ENCODE results near the gene GPRASP1. TPM values are rescaled to one million over a fixed set of nuclear protein-coding genes. Genes with fewer than 3 reads are reported as not detected.
A peak's percentile ranks its signal among the peaks of the same experiment; 100 is the strongest.
"Not testable (repeated sequence)": the region's sequence is repeated elsewhere in the genome, so short reads cannot be mapped to it uniquely, and the experiment has no call there.

The GPRASP1 gene
- total and polyA plus RNA-seq, 4 donors: 0.74 to 18.1 (median 2.8) TPM

DNA sequence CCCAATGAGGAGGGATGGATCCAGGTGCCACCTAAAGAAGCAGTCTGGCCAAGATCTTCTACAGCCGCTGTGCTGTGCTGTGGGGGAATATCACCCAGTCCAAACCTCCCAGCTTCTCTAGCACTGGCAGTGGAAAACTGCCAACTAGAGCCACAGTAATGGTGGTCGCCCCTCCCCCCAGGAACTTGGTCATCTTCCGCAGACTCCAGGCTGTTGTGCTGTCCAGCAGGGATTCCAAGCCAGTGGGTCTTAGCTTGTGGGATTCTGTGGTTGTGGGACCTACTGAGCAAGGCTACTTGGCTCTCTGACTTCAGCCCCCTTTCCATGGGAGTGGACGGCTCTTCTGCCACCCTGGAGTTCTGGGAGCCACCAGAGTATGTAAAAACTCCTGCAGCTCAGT, 18.2 kb downstream of the GPRASP1 start:
- Histone ChIP-seq H3K4me3 (no peak overlapping the region), H3K36me3 (ENCODE audit: control insufficient read depth in 4 of 4, insufficient read depth in 4 of 4, low read length in 4 of 4) (peaks cover 0 to 5% (median 0%) of the 10 kb centered on the region in 4 donors), H3K27ac (ENCODE audit: low read depth in 1 of 2, low read length in 1 of 2) (no peak overlapping the region), H3K27me3 (ENCODE audit: control insufficient read depth in 3 of 3, insufficient read depth in 3 of 3, low read length in 2 of 3) (no peaks in the 10 kb centered on the region), H3K9me3 (ENCODE audit: control insufficient read depth in 4 of 4, insufficient read depth in 3 of 4, low read length in 3 of 4) (no peaks in the 10 kb centered on the region), H3K9ac (ENCODE audit: insufficient read depth in 1 of 2, low read length in 2 of 2) (no peak overlapping the region), H3K4me1 (ENCODE audit: control insufficient read depth in 5 of 5, insufficient read depth in 5 of 5, low read length in 5 of 5) (no peaks in the 10 kb centered on the region)
- DNase-seq: no peak
- ATAC-seq (ENCODE audit: insufficient read depth, low FRiP score): no peak
- TF ChIP-seq, protein P1, sequence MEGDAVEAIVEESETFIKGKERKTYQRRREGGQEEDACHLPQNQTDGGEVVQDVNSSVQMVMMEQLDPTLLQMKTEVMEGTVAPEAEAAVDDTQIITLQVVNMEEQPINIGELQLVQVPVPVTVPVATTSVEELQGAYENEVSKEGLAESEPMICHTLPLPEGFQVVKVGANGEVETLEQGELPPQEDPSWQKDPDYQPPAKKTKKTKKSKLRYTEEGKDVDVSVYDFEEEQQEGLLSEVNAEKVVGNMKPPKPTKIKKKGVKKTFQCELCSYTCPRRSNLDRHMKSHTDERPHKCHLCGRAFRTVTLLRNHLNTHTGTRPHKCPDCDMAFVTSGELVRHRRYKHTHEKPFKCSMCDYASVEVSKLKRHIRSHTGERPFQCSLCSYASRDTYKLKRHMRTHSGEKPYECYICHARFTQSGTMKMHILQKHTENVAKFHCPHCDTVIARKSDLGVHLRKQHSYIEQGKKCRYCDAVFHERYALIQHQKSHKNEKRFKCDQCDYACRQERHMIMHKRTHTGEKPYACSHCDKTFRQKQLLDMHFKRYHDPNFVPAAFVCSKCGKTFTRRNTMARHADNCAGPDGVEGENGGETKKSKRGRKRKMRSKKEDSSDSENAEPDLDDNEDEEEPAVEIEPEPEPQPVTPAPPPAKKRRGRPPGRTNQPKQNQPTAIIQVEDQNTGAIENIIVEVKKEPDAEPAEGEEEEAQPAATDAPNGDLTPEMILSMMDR (IDR thresholded peaks at IDR 0.05; ENCODE audit: control extremely low read depth, extremely low read depth): no peak
- 73 to 100% methylated on average over 2 to 4 of the region's 4 CpGs for WGBS, 2 donors

DNA sequence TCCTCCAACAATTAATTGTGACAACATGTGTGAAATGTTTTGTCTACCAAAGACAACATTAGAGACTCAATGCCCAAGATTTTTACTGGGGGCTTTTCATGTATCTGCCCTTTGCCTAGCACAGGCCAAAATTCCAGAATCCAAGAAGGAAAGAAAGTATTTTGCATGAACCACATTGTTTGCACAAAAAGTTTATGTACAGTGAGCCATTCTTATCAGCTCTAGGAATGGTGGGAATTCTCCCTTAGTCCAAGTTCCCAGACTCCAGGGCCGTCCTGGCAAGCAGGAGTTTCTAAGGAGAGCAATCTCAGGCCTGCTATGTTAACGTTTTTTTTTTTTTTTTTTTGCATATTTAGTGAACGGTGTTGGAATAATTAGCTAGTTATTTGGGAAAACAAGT, 21.6 kb downstream of the GPRASP1 start:
- no peaks in the 10 kb centered on the region for H3K4me1 ChIP-seq (ENCODE audit: control insufficient read depth in 5 of 5, insufficient read depth in 5 of 5, low read length in 5 of 5)
- H3K27ac ChIP-seq (ENCODE audit: low read depth in 1 of 2, low read length in 1 of 2): no peak overlapping the region
- no peaks in the 10 kb centered on the region for H3K9me3 ChIP-seq (ENCODE audit: control insufficient read depth in 4 of 4, insufficient read depth in 3 of 4, low read length in 3 of 4)
- no peak overlapping the region for H3K4me3 ChIP-seq
- ATAC-seq (ENCODE audit: insufficient read depth, low FRiP score) (no peak), DNase-seq (peak in 2 of 3 donors; percentile 24 to 29)
- H3K9ac ChIP-seq (ENCODE audit: insufficient read depth in 1 of 2, low read length in 2 of 2): no peak overlapping the region
- 37 to 62% methylated on average over 3 of the region's 3 CpGs for WGBS, 2 donors
- TF ChIP-seq, protein P1 (IDR thresholded peaks at IDR 0.05; ENCODE audit: control extremely low read depth, extremely low read depth): no peak
- H3K27me3 ChIP-seq (ENCODE audit: control insufficient read depth in 3 of 3, insufficient read depth in 3 of 3, low read length in 2 of 3): no peaks in the 10 kb centered on the region
- H3K36me3 ChIP-seq (ENCODE audit: control insufficient read depth in 4 of 4, insufficient read depth in 4 of 4, low read length in 4 of 4): peaks cover 0 to 5% (median 0%) of the 10 kb centered on the region in 4 donors

DNA sequence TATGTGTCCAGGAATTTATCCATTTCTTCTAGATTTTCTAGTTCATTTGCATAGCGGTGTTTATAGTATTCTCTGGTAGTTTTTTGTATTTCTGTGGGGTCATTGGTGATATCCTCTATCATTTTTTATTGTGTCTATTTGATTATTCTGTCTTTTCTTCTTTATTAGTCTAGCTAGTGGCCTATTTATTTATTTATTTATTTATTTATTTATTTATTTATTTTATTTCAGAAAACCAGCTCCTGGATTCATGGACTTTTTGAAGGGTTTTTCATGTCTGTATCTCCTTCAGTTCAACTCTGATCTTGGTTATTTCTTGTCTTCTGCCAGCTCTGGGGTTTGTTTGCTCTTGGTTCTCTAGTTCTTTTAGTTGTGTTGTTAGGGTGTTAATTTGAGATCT, 26.2 kb downstream of the GPRASP1 start:
- not testable (repeated sequence) for H3K9me3 ChIP-seq (ENCODE audit: control insufficient read depth in 4 of 4, insufficient read depth in 3 of 4, low read length in 3 of 4); H3K4me3 ChIP-seq; H3K9ac ChIP-seq (ENCODE audit: insufficient read depth in 1 of 2, low read length in 2 of 2); DNase-seq; H3K27ac ChIP-seq (ENCODE audit: low read depth in 1 of 2, low read length in 1 of 2); ATAC-seq (ENCODE audit: insufficient read depth, low FRiP score); H3K27me3 ChIP-seq (ENCODE audit: control insufficient read depth in 3 of 3, insufficient read depth in 3 of 3, low read length in 2 of 3); H3K4me1 ChIP-seq (ENCODE audit: control insufficient read depth in 5 of 5, insufficient read depth in 5 of 5, low read length in 5 of 5); H3K36me3 ChIP-seq (ENCODE audit: control insufficient read depth in 4 of 4, insufficient read depth in 4 of 4, low read length in 4 of 4)
- 79 to 100% methylated on average over 1 of the region's 1 CpG for WGBS, 2 donors

DNA sequence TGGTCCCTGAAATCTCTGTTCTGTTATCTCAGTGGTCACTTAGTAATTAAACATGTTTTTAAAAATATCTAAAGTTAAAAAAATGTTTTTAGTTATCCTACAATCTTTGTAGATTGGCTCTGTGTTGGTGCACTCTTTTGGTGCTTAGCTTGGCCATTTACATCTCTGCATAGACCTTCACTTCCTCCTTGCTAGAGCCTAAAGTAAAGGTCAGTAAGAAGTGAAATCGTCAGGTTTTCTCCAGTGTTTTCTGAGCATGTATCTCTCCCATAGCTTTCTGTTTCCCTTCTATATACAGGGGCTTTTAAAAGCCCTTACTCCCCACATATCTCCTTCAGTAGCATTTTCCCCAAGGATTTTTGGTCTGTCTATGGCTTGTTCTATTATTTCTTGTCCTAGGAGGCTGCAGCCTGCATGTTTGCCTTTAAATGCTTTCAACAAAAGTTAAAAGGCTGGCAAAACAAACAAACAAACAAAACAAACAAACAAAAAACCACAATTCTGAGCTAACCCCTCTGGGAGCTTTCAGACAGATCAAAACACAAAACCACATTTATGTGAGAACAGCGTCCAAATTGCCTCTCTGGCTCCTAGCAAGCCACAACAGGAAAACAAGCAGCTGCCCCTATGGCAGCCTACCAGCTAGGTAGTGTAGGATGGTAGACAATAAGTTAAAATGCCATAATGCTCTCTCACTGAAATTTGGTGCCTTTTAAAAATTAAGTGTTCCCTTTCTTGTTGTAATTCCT, 33.7 kb downstream of the GPRASP1 start:
- H3K27me3 ChIP-seq (ENCODE audit: control insufficient read depth in 3 of 3, insufficient read depth in 3 of 3, low read length in 2 of 3): no peaks in the 10 kb centered on the region
- H3K9ac ChIP-seq (ENCODE audit: insufficient read depth in 1 of 2, low read length in 2 of 2): no peak overlapping the region
- H3K36me3 ChIP-seq (ENCODE audit: control insufficient read depth in 4 of 4, insufficient read depth in 4 of 4, low read length in 4 of 4): peaks cover 0 to 8% (median 2%) of the 10 kb centered on the region in 4 donors
- H3K9me3 ChIP-seq (ENCODE audit: control insufficient read depth in 4 of 4, insufficient read depth in 3 of 4, low read length in 3 of 4): peaks cover 0 to 10% (median 2%) of the 10 kb centered on the region in 4 donors
- DNase-seq (no peak), ATAC-seq (ENCODE audit: insufficient read depth, low FRiP score) (no peak)
- TF ChIP-seq, protein P1 (IDR thresholded peaks at IDR 0.05; ENCODE audit: control extremely low read depth, extremely low read depth): no peak
- no peak overlapping the region for H3K4me3 ChIP-seq
- H3K27ac ChIP-seq (ENCODE audit: low read depth in 1 of 2, low read length in 1 of 2): no peak overlapping the region
- 55 to 56% methylated on average over 2 of the region's 2 CpGs for WGBS, 2 donors
- no peaks in the 10 kb centered on the region for H3K4me1 ChIP-seq (ENCODE audit: control insufficient read depth in 5 of 5, insufficient read depth in 5 of 5, low read length in 5 of 5)

Data from lung (tissue), 12 donors.